ENCODE results near the gene PCDH15. TPM values are rescaled to one million over a fixed set of nuclear protein-coding genes. Genes with fewer than 3 reads are reported as not detected.

Gene PCDH15
- total RNA-seq, 1 experiment from 2014 or later = 0.59 TPM

GRCh38 chr10:54091237-54091636 lies 709.8 kb downstream of the PCDH15 start:
- no peak for DNase-seq (ENCODE audit: low spot score)
- ChIA-PET POLR2A (no interaction called here), CTCF (interaction anchor here (1.3 kb wide), 1 partner anchor 10 kb away, joined by 3 read pairs; no protein-coding TSS in a partner anchor)
- Mint-ChIP-seq H3K27ac (no peak overlapping the region), H3K4me3 (no peak overlapping the region), H3K4me1 (peaks cover 15% of the 10 kb centered on the region), H3K36me3 (no peaks in the 10 kb centered on the region), H3K9me3 (no peaks in the 10 kb centered on the region), H3K27me3 (ENCODE audit: low read depth) (no peaks in the 10 kb centered on the region)
- ATAC-seq = no peak
- TF ChIP-seq KAT7 (CRISPR knock-in tag; IDR thresholded peaks at IDR 0.05; ENCODE audit: borderline replicate concordance) = no peak
- TF ChIP-seq STAT6 (CRISPR knock-in tag; conservative IDR thresholded peaks at IDR 0.05; ENCODE audit: low read depth) = no peak
- no peak for TF ChIP-seq RORB (CRISPR knock-in tag; IDR thresholded peaks at IDR 0.05)
- no peak for TF ChIP-seq HMGA2 (CRISPR knock-in tag; IDR thresholded peaks at IDR 0.05)

- Mint-ChIP-seq H3K4me1 (peaks cover 13% of the 10 kb centered on the region), H3K36me3 (0 out of 2 replicates have a peak, but pooled peaks cover 4% of the 10 kb centered on the region), H3K9me3 (peaks cover 11% of the 10 kb centered on the region), H3K27me3 (ENCODE audit: low read depth) (no peaks in the 10 kb centered on the region), H3K27ac (no peak overlapping the region), H3K4me3 (no peak overlapping the region)
- no peak for TF ChIP-seq AR (CRISPR knock-in tag; IDR thresholded peaks at IDR 0.05)
- TF ChIP-seq STAT6 (CRISPR knock-in tag; conservative IDR thresholded peaks at IDR 0.05; ENCODE audit: low read depth) = no peak
- no peak for TF ChIP-seq TEAD1 (CRISPR knock-in tag; IDR thresholded peaks at IDR 0.05)
- TF ChIP-seq ARID4B (CRISPR knock-in tag; IDR thresholded peaks at IDR 0.05; ENCODE audit: borderline replicate concordance) = no peak
- TF ChIP-seq ERG (CRISPR knock-in tag; IDR thresholded peaks at IDR 0.05) = no peak
- no peak for TF ChIP-seq FOXP1 (CRISPR knock-in tag; IDR thresholded peaks at IDR 0.05; ENCODE audit: borderline replicate concordance)
- no peak for TF ChIP-seq ELF4 (CRISPR knock-in tag; IDR thresholded peaks at IDR 0.05; ENCODE audit: low read depth)
- no peak for TF ChIP-seq FOXK1 (CRISPR knock-in tag; IDR thresholded peaks at IDR 0.05)
- TF ChIP-seq NR2C2 (CRISPR knock-in tag; IDR thresholded peaks at IDR 0.05) = no peak
- TF ChIP-seq IRF1 (CRISPR knock-in tag; IDR thresholded peaks at IDR 0.05) = no peak
- TF ChIP-seq MYBL2 (CRISPR knock-in tag; IDR thresholded peaks at IDR 0.05) = no peak
- no peak for TF ChIP-seq HMGXB4 (CRISPR knock-in tag; IDR thresholded peaks at IDR 0.05)
- TF ChIP-seq RELA (CRISPR knock-in tag; IDR thresholded peaks at IDR 0.05; ENCODE audit: borderline replicate concordance) = no peak
- no peak for TF ChIP-seq ESRRA (CRISPR knock-in tag; IDR thresholded peaks at IDR 0.05; ENCODE audit: borderline replicate concordance)
- CTCF ChIA-PET = interaction anchor here (1.5 kb wide), 1 partner anchor 10 kb away, joined by 3 read pairs; no protein-coding TSS in a partner anchor
- DNase-seq (ENCODE audit: low spot score) = no peak
- POLR2A ChIA-PET = no interaction called here
- ATAC-seq = no peak
Measured at GRCh38 chr10:54081950-54082349, 719.1 kb downstream of the PCDH15 start.

All from WTC11 (cell line).